H1 (cell line): ENCODE data around the gene TFF3. TPM values are rescaled to one million over a fixed set of nuclear protein-coding genes. Genes with fewer than 3 reads are reported as not detected.

Experiments used
- CTCF ChIA-PET: fragments of 300-600 bp; sonication (Branson Sonifier 250); formaldehyde crosslinking; loops from one replicate; lab custom pipeline; 2021; ENCODE audit not compliant: partially characterized antibody; lab: Charles Lee
- POLR2A ChIA-PET: fragments of 300-600 bp; sonication (Branson Sonifier 250); formaldehyde crosslinking; loops from one replicate; lab custom pipeline; 2021; ENCODE audit warnings: inconsistent platforms; ENCODE audit not compliant: partially characterized antibody; lab: Charles Lee
- DNase-seq, 2 experiments: peaks; one replicate each; pipeline versions ENCODE4 v3.0.0 to v3.0.0-alpha.2; 2010 to 2022; ENCODE audit warnings: low spot score in 2 of 2, low read depth in 1 of 2, mixed read lengths in 1 of 2
- FAIRE-seq: peaks from 2 replicates; lab custom pipeline; 2011; peaks lifted over from hg19 to GRCh38; lab: Jason Lieb, UNC
- H2AFZ ChIP-seq: 2 replicates; pipeline ENCODE4 v1.8.1; 2012; ENCODE audit warnings: low read length, inconsistent platforms
- H2AK5ac ChIP-seq: 2 replicates; pipeline ENCODE4 v1.6.1; 2013; ENCODE audit warnings: low read depth, low read length
- H2BK120ac ChIP-seq: replicated peaks from 2 replicates; pipeline ENCODE3; 2013; ENCODE audit warnings: low read depth, low read length, inconsistent platforms
- H2BK12ac ChIP-seq: 2 replicates; pipeline ENCODE4 v1.6.1; 2013; ENCODE audit warnings: low read depth, low read length
- H2BK15ac ChIP-seq: 2 replicates; pipeline ENCODE4 v1.6.1; 2013; ENCODE audit warnings: low read length
- H2BK20ac ChIP-seq: 2 replicates; pipeline ENCODE4 v1.6.1; 2013; ENCODE audit warnings: low read length
- H2BK5ac ChIP-seq: 2 replicates; pipeline ENCODE4 v1.6.1; 2013; ENCODE audit warnings: low read depth, low read length
- H3K14ac ChIP-seq: 2 replicates; pipeline ENCODE4 v1.6.1; 2013; ENCODE audit warnings: inconsistent platforms; ENCODE audit not compliant: insufficient read length
- H3K18ac ChIP-seq: 2 replicates; pipeline ENCODE4 v1.6.1; 2013; ENCODE audit warnings: low read length; ENCODE audit errors: extremely low read depth
- H3K23ac ChIP-seq: 2 replicates; pipeline ENCODE4 v1.6.1; 2013; ENCODE audit warnings: inconsistent platforms; ENCODE audit not compliant: insufficient read length
- H3K23me2 ChIP-seq: 2 replicates; pipeline ENCODE4 v1.6.1; 2013; ENCODE audit warnings: low read depth, low read length
- H3K27ac ChIP-seq: 2 replicates; pipeline ENCODE4 v1.6.1; 2011; ENCODE audit warnings: low read depth, low read length, inconsistent platforms
- H3K27me3 ChIP-seq, 4 experiments: replicated peaks in 1 of 4; 1 replicate in 1 of 4; 2 replicates in 3 of 4; pipeline versions ENCODE4 v1.6.1 to v1.8.1; 2011 to 2013; ENCODE audit warnings: low read length in 3 of 4, mild to moderate bottlenecking in 3 of 4, inconsistent platforms in 2 of 4, mixed read lengths in 2 of 4, moderate library complexity in 1 of 4; ENCODE audit not compliant: control insufficient read depth in 3 of 4, insufficient read depth in 3 of 4; ENCODE audit errors: extremely low read depth in 1 of 4
- H3K36me3 ChIP-seq, 4 experiments: 2 replicates each; pipeline versions ENCODE4 v1.6.1 to v1.8.1; 2011 to 2013; ENCODE audit warnings: mild to moderate bottlenecking in 4 of 4, low read length in 3 of 4, moderate library complexity in 2 of 4, control low read depth in 1 of 4, inconsistent platforms in 1 of 4; ENCODE audit not compliant: insufficient read depth in 4 of 4, control insufficient read depth in 2 of 4
- H3K4ac ChIP-seq: replicated peaks from 2 replicates; pipeline ENCODE3; 2013; ENCODE audit warnings: low read length, low read depth, mixed read lengths, inconsistent platforms; ENCODE audit not compliant: insufficient read length
- H3K4me1 ChIP-seq, 4 experiments: replicated peaks in 1 of 4; 1 replicate in 1 of 4; 2 replicates in 3 of 4; pipeline versions ENCODE4 v1.6.1 to v1.8.1; 2011 to 2013; ENCODE audit warnings: low read length in 3 of 4, inconsistent platforms in 2 of 4, mixed read lengths in 1 of 4; ENCODE audit not compliant: insufficient read depth in 4 of 4, control insufficient read depth in 3 of 4
- H3K4me2 ChIP-seq, 2 experiments: 2 replicates each; pipeline versions ENCODE4 v1.6.1 to v1.8.1; 2011 to 2013; ENCODE audit warnings: low read depth in 2 of 2, low read length in 2 of 2, control low read depth in 1 of 2, inconsistent platforms in 1 of 2, mild to moderate bottlenecking in 1 of 2; ENCODE audit not compliant: insufficient read depth in 1 of 2
- H3K4me3 ChIP-seq, 4 experiments: fragments of 200-600, 300-600 bp in 1 of 4; sonication (generic), shearing (Covaris generic), sonication (Bioruptor Twin) in 1 of 4; 2 replicates each; pipeline versions ENCODE4 v1.5.1 to v1.8.1; 2011 to 2016; ENCODE audit warnings: low read length in 4 of 4, low read depth in 3 of 4, control low read depth in 2 of 4, inconsistent platforms in 2 of 4, mild to moderate bottlenecking in 2 of 4, mixed read lengths in 1 of 4, moderate library complexity in 1 of 4; ENCODE audit not compliant: insufficient read depth in 2 of 4; ENCODE audit errors: extremely low read depth in 1 of 4
- H3K56ac ChIP-seq: replicated peaks from 2 replicates; pipeline ENCODE3; 2013; ENCODE audit warnings: low read depth, mild to moderate bottlenecking, mixed read lengths, low read length, inconsistent platforms; ENCODE audit not compliant: insufficient read length
- H3K79me1 ChIP-seq: 2 replicates; pipeline ENCODE4 v1.6.1; 2013; ENCODE audit warnings: low read depth, low read length, control low read depth
- H3K79me2 ChIP-seq, 2 experiments: 2 replicates each; pipeline versions ENCODE4 v1.6.1 to v1.8.1; 2012 to 2013; ENCODE audit warnings: low read length in 2 of 2, mild to moderate bottlenecking in 2 of 2, inconsistent platforms in 1 of 2; ENCODE audit not compliant: insufficient read depth in 2 of 2, control insufficient read depth in 1 of 2
- H3K9ac ChIP-seq, 4 experiments: replicated peaks in 1 of 4; 1 replicate in 1 of 4; 2 replicates in 3 of 4; pipeline versions ENCODE4 v1.6.1 to v1.8.1; 2011 to 2013; ENCODE audit warnings: low read depth in 3 of 4, low read length in 3 of 4, control low read depth in 2 of 4, mild to moderate bottlenecking in 2 of 4, moderate library complexity in 2 of 4, inconsistent platforms in 1 of 4; ENCODE audit errors: extremely low read depth in 1 of 4
- H3K9me3 ChIP-seq, 2 experiments: 2 replicates each; pipeline versions ENCODE4 v1.6.1 to v1.8.1; 2012 to 2013; ENCODE audit warnings: mild to moderate bottlenecking in 2 of 2, moderate library complexity in 2 of 2, control low read depth in 1 of 2, inconsistent platforms in 1 of 2, low read depth in 1 of 2, low read length in 1 of 2, mixed read lengths in 1 of 2; ENCODE audit not compliant: insufficient read depth in 2 of 2
- H4K20me1 ChIP-seq, 2 experiments: replicated peaks in 1 of 2; 2 replicates each; pipeline versions ENCODE3 to v1.8.1; 2011 to 2013; ENCODE audit warnings: inconsistent platforms in 2 of 2, low read length in 2 of 2, mild to moderate bottlenecking in 1 of 2; ENCODE audit not compliant: insufficient read depth in 2 of 2, control insufficient read depth in 1 of 2
- H4K5ac ChIP-seq: 2 replicates; pipeline ENCODE4 v1.6.1; 2013; ENCODE audit warnings: low read length, low read depth, mixed read lengths, inconsistent platforms; ENCODE audit not compliant: insufficient read length
- H4K8ac ChIP-seq: 2 replicates; pipeline ENCODE4 v1.8.0; 2013; ENCODE audit warnings: mild to moderate bottlenecking, moderate library complexity, low read length, inconsistent platforms; ENCODE audit not compliant: insufficient read depth; ENCODE audit errors: extremely low read depth
- H4K91ac ChIP-seq: replicated peaks from 2 replicates; pipeline ENCODE3; 2013; ENCODE audit warnings: low read length, mixed read lengths, inconsistent platforms; ENCODE audit not compliant: insufficient read length
- ATF2 ChIP-seq: IDR thresholded peaks from 2 replicates; pipeline ENCODE4 v1.6.1; 2012; ENCODE audit warnings: low read length, inconsistent platforms
- CREB1 ChIP-seq: IDR thresholded peaks from 2 replicates; pipeline ENCODE4 v1.6.1; 2012; ENCODE audit warnings: inconsistent platforms
- TEAD4 ChIP-seq: IDR thresholded peaks from 2 replicates; pipeline ENCODE4 v1.6.1; 2012; ENCODE audit warnings: low read depth, low read length, inconsistent platforms, mixed read lengths
- WGBS, 2 experiments: shearing (Covaris generic) in 1 of 2; methylation state at CpG; one replicate each; pipeline versions ENCODE4 v1.1.6 to v1.1.7; 2013 to 2015; ENCODE audit warnings: low lambda C conversion rate in 2 of 2, mixed read lengths in 2 of 2, inconsistent platforms in 1 of 2, low coverage in 1 of 2, missing lambda C conversion rate in 1 of 2; ENCODE audit not compliant: insufficient replicate concordance in 2 of 2, insufficient coverage in 1 of 2, insufficient read length in 1 of 2; ENCODE audit errors: extremely low coverage in 1 of 2, missing lambda C conversion rate in 1 of 2; 5-methylcytosine and 5-hydroxymethylcytosine counted together
- polyA plus RNA-seq, 7 experiments: library from polyadenylated mRNA; depleted of rRNA in 3 of 7; stranded (reverse) in 5 of 7; unstranded in 2 of 7; fragments of >200 nt in 5 of 7; fragments of 200-250 nt in 2 of 7; gene quantifications; 1 replicate in 5 of 7; 2 replicates in 1 of 7; 4 replicates in 1 of 7; pipeline versions ENCODE4 v1.2.1 to v1.2.3, GENCODE V29; 2011 to 2013; ENCODE audit warnings: missing spikeins in 2 of 7, mixed read lengths in 2 of 7
- total RNA-seq: library from RNA; stranded (reverse); fragmentation: NEBNext Ultra II Directional; extraction: Animal tissue kit (Norgen Biotek cat#: 25700); gene quantifications from 2 replicates; pipeline ENCODE4 v1.2.1, GENCODE V29; 2021

Gene TFF3
- total and polyA plus RNA-seq, 2 of the 8 experiments (the other 6 are each of a cell fraction or from before 2014, with no cell fraction given) = 1.7 to 6.7 TPM

- CTCF ChIA-PET = interaction anchor here (0.7 to 1.7 kb wide), 7 partner anchors 12 to 148 kb away, joined by 3 to 5 read pairs (median 3); no protein-coding TSS in a partner anchor
- H3K27me3 ChIP-seq = no peaks in the 10 kb centered on the region
- no peak overlapping the region for H3K4me3 ChIP-seq
- no peaks in the 10 kb centered on the region for H3K9me3 ChIP-seq
- POLR2A ChIA-PET = no interaction called here
- H2BK5ac ChIP-seq = no peak overlapping the region
- H4K20me1 ChIP-seq = no peaks in the 10 kb centered on the region
- H3K4me1 ChIP-seq = peaks cover 0 to 4% (median 3%) of the 10 kb centered on the region in 4 experiments; a peak in 3 of 7 replicates
- no peak overlapping the region for H3K4ac ChIP-seq
- no peak overlapping the region for H3K56ac ChIP-seq
- no peak for TF ChIP-seq CREB1
- TF ChIP-seq TEAD4 = no peak
- no peak for TF ChIP-seq ATF2
- TF ChIP-seq, all 59 proteins: peak for 0
- no peak overlapping the region for H3K9ac ChIP-seq
- H2BK12ac ChIP-seq = no peak overlapping the region
- 91% methylated on average over 12 of the region's 12 CpGs; no CpG with 5 or more reads in 1 of the 2 experiments for WGBS, 2 experiments
- H2AFZ ChIP-seq = no peak overlapping the region
- H3K14ac ChIP-seq = no peak overlapping the region
- H3K23ac ChIP-seq = no peak overlapping the region
- H4K8ac ChIP-seq = no peak overlapping the region
- FAIRE-seq (no peak), DNase-seq (no peak)
- H3K79me1 ChIP-seq = no peaks in the 10 kb centered on the region
- no peak overlapping the region for H2BK15ac ChIP-seq
- no peaks in the 10 kb centered on the region for H3K79me2 ChIP-seq
- peaks cover 4% of the 10 kb centered on the region; the same call in 1 of the 2 replicates for H3K23me2 ChIP-seq
- H3K18ac ChIP-seq = no peak overlapping the region
- H2AK5ac ChIP-seq = no peak overlapping the region
- no peak overlapping the region for H2BK20ac ChIP-seq
- H4K5ac ChIP-seq = no peak overlapping the region
- no peak overlapping the region for H2BK120ac ChIP-seq
- no peak overlapping the region for H3K4me2 ChIP-seq
- H4K91ac ChIP-seq = no peak overlapping the region
- H3K36me3 ChIP-seq = no peaks in the 10 kb centered on the region
- H3K27ac ChIP-seq = no peak overlapping the region
These were observed 49.9 kb downstream of the TFF3 start for GRCh38 chr21:42265231-42265812.
